ENCODE data around the gene EVC2.

- TF ChIP-seq CTCF (IDR thresholded peaks at IDR 0.05) (no peak), POLR2A (IDR thresholded peaks at IDR 0.05) (no peak)
Observed at GRCh38 chr4:5712517-5712916, 4.2 kb upstream of the EVC2 start.
